Omental fat pad (tissue), 4 donors: ENCODE measurements around the gene SCN3A. TPM values are rescaled to one million over a fixed set of nuclear protein-coding genes. Genes with fewer than 3 reads are reported as not detected.

Experiments
- ATAC-seq: fragments of 150-250 bp; one replicate; pipeline ENCODE4 v1.9.1; 2016; ENCODE audit warnings: mild to moderate bottlenecking, moderate library complexity; ENCODE audit not compliant: low FRiP score
- DNase-seq: peaks from one replicate; pipeline ENCODE4 v3.0.0-alpha.2; 2019; ENCODE audit warnings: low spot score
- total RNA-seq, 4 donors: library from RNA; depleted of rRNA; stranded (reverse); fragments of >200 nt; gene quantifications; one replicate each; pipeline ENCODE4 v1.1.0, GENCODE V29; 2016
- TF ChIP-seq, protein P1 (sequence below), 3 donors: fragments of 450-650 bp; IDR thresholded peaks; one replicate each; pipeline ENCODE4 v1.5.1; 2016 to 2017; ENCODE audit warnings: antibody characterized with exemption in 3 of 3, mild to moderate bottlenecking in 3 of 3, moderate library complexity in 2 of 3

The SCN3A gene
- total RNA-seq, 4 donors from 2014 or later: 0.72 to 2.5 (median 1.2) TPM

- TF ChIP-seq, protein P1, sequence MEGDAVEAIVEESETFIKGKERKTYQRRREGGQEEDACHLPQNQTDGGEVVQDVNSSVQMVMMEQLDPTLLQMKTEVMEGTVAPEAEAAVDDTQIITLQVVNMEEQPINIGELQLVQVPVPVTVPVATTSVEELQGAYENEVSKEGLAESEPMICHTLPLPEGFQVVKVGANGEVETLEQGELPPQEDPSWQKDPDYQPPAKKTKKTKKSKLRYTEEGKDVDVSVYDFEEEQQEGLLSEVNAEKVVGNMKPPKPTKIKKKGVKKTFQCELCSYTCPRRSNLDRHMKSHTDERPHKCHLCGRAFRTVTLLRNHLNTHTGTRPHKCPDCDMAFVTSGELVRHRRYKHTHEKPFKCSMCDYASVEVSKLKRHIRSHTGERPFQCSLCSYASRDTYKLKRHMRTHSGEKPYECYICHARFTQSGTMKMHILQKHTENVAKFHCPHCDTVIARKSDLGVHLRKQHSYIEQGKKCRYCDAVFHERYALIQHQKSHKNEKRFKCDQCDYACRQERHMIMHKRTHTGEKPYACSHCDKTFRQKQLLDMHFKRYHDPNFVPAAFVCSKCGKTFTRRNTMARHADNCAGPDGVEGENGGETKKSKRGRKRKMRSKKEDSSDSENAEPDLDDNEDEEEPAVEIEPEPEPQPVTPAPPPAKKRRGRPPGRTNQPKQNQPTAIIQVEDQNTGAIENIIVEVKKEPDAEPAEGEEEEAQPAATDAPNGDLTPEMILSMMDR (IDR thresholded peaks at IDR 0.05): no peak
- ATAC-seq (no peak), DNase-seq (no peak)
These were observed 97.9 kb downstream of the SCN3A start for GRCh38 chr2:165105926-165106325.

DNA sequence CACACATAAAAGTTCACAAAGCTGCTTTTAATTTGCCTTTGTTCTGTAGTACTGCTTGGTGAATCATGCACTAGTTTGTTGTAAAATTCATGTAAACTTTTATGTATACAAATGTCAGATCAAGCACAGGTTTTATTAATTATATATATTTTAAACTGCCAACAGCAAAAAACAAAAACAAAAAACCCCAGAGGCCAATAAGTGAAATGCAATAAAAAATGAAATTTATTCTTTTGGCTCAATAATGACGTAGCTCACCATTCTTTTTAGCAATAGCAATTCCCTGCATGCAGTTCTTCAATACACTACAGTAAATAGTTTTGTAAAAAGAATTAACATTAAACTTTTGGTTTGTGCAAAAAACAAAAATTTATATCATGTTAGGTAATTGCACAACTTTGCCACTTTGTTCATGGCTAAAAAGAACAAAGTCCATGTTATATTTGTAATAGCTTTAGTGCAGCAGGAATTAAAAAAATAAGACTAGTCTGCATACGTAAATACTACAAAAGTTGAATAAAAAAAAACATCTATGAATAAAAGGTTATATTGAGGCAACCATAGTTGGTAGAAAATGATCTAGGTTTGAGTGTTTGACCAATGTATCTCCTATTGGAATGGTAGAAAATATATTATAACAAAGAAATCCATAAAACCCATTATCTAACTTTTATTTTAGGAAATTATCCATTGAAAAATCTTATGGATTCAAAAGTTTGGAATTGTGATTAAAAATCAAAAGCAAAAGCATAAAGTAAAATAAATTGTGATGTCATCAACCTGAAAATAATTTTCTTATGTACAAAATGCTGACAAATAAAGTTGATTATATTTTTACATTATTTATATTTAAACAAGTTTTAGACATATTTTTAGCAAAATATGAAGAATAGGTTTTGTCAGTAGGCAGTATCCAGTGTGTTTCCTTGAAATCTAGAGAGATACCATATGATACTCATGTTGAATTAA is 115.6 kb downstream of the SCN3A start:
- DNase-seq: no peak
- TF ChIP-seq, protein P1 (IDR thresholded peaks at IDR 0.05): no peak
- no peak for ATAC-seq

DNA sequence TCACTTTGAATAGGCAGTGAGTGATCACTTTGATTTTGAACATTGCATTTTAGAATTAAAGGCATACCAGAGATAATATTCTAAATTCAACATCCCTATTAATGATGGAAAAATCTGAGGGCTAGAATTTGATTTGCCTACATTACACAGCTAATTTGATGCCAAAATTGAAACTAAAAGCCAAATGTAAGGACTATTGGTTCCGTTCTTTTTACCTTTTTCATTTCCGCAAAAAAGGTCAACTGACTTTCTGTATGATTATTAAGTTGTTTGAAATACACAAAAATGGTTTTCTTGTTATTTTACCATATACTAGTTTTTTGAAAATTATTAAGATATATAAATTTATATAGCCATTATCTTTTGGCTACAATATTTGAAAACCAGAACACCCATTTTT is 117.5 kb downstream of the SCN3A start:
- DNase-seq (no peak), ATAC-seq (no peak)
- TF ChIP-seq, protein P1 (IDR thresholded peaks at IDR 0.05): no peak

DNA sequence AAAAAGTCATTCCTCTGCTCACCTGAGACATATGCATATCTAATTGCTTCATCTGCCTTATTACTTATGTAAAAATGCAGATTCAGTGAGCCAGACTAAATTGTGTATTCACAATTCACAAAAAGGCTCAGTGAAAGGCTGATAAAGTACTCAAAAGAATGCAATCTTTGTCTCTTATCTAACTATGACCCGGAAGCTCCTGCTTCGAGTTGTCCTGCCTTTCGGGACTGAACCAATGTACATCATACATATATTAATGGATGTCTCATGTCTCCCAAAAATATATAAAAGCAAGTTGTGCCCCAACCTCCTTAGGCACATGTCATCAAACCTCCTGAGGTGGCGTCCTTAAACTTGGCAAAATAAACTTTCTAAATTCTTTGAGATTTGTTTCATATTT is 120.5 kb downstream of the SCN3A start:
- DNase-seq (no peak), ATAC-seq (no peak)
- TF ChIP-seq, protein P1 (IDR thresholded peaks at IDR 0.05): no peak

- ATAC-seq (no peak), DNase-seq (no peak)
- TF ChIP-seq, protein P1 (IDR thresholded peaks at IDR 0.05): no peak
These were observed 121.4 kb downstream of the SCN3A start for GRCh38 chr2:165082479-165082878.

DNA sequence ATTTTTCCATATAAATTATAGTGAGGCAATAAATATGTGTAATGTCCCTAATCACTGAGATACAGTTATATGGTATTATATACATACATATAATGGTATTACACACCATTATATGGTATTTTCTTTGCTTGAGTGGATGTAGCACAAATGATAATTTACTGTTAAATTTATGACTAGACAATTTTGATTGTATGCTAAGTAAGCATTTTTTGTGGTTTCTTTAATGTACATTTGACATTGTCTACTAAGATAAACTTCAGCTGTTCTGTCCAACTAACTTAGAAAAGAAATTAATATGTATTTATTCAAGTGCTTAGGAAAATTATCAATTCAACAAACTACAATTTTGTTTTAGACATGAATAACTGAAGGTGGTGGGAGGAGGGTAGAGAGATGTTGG is 122.6 kb downstream of the SCN3A start:
- ATAC-seq (no peak), DNase-seq (no peak)
- TF ChIP-seq, protein P1 (IDR thresholded peaks at IDR 0.05): no peak

DNA sequence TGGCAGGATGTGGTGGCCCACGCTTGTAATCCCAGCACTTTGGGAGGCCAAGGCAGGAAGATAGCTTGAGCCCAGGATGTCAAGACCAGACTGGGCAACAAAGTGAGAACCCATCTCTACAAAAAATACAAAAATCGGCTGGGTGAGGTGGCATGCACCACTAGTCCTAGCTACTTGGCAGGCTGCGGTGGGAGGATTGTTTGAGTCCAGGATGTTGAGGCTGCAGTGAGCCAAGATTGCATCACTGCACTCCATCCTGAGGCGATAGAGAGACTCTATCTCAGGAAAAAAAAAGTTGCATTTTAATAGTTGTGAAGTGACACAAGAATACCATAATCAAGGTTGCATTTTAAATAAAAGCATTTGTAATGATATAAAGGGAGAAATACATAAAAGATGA is 124.4 kb downstream of the SCN3A start:
- TF ChIP-seq, protein P1 (IDR thresholded peaks at IDR 0.05): no peak
- ATAC-seq (no peak), DNase-seq (no peak)
